HEK293 (cell line): ENCODE data around the gene TNFSF11.

Experiments
- BCL11A ChIP-seq: fragments of 450-650 bp; formaldehyde crosslinking; IDR thresholded peaks from 2 replicates; pipeline ENCODE4 v1.5.1; 2016; ENCODE audit warnings: low read depth, missing biosample characterization, missing genetic modification characterization
- CTCF ChIP-seq: fragments of 450-650 bp; formaldehyde crosslinking; IDR thresholded peaks from 2 replicates; pipeline ENCODE4 v1.5.1; 2016; ENCODE audit warnings: missing biosample characterization, missing genetic modification characterization
- HOXA7 ChIP-seq: sonication (generic); formaldehyde crosslinking; IDR thresholded peaks from 2 replicates; pipeline ENCODE4 v1.8.1; 2022; ENCODE audit warnings: missing genetic modification reagents, borderline replicate concordance
- KLF8 ChIP-seq: fragments of 450-650 bp; formaldehyde crosslinking; IDR thresholded peaks from 2 replicates; pipeline ENCODE4 v1.5.1; 2016; ENCODE audit warnings: missing biosample characterization, missing genetic modification characterization
- MYNN ChIP-seq: fragments of 450-650 bp; formaldehyde crosslinking; IDR thresholded peaks from 2 replicates; pipeline ENCODE4 v1.5.1; 2016; ENCODE audit warnings: missing biosample characterization, missing genetic modification characterization, borderline replicate concordance
- ZEB2 ChIP-seq: fragments of 450-650 bp; formaldehyde crosslinking; IDR thresholded peaks from 2 replicates; pipeline ENCODE4 v1.5.1; 2016; ENCODE audit warnings: missing biosample characterization, missing genetic modification characterization
- ZNF214 ChIP-seq: fragments of 450-650 bp; formaldehyde crosslinking; IDR thresholded peaks from 2 replicates; pipeline ENCODE4 v1.5.1; 2017; ENCODE audit warnings: missing biosample characterization, mild to moderate bottlenecking, missing genetic modification characterization, borderline replicate concordance
- ZNF311 ChIP-seq: fragments of 450-650 bp; formaldehyde crosslinking; IDR thresholded peaks from 2 replicates; pipeline ENCODE4 v1.5.1; 2017; ENCODE audit warnings: missing biosample characterization, missing genetic modification characterization, borderline replicate concordance
- ZNF416 ChIP-seq: fragments of 450-650 bp; formaldehyde crosslinking; IDR thresholded peaks from 2 replicates; pipeline ENCODE4 v1.5.1; 2016; ENCODE audit warnings: missing biosample characterization, missing genetic modification characterization
- ZNF501 ChIP-seq: fragments of 450-650 bp; formaldehyde crosslinking; IDR thresholded peaks from 2 replicates; pipeline ENCODE4 v1.5.1; 2016; ENCODE audit warnings: missing biosample characterization, missing genetic modification characterization
- ZNF660 ChIP-seq: fragments of 450-650 bp; IDR thresholded peaks from 2 replicates; pipeline ENCODE4 v1.5.1; 2018; ENCODE audit warnings: missing biosample characterization, mild to moderate bottlenecking, missing genetic modification characterization
- ZNF747 ChIP-seq: fragments of 450-650 bp; formaldehyde crosslinking; IDR thresholded peaks from 2 replicates; pipeline ENCODE4 v1.5.1; 2016; ENCODE audit warnings: missing biosample characterization, missing genetic modification characterization

DNA sequence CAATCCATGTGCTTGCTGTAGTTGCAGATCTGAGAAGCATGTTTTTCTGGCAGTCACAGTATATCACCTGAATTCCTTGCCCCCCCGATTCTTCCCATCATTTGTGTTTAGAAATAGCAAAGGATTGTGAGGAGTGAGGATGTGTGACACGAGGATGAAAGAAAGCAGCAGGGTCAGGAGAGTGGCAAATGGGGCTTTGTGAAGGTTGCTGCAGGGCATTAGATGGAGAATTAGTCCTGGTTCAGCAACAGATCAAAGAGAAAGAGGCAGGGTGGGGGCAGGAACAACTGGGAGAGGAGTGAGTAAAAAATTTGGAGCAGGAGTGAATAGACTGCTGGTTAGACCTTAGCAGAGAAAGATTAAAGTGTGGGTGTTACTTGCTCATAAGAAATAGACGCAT, 47.7 kb upstream of the TNFSF11 start:
- TF ChIP-seq CTCF = no peak
- TF ChIP-seq HOXA7 (CRISPR knock-in tag) = no peak
- no peak for TF ChIP-seq ZEB2 (tag by site-specific recombination)
- TF ChIP-seq ZNF214 (tag by site-specific recombination) = no peak
- no peak for TF ChIP-seq ZNF501 (tag by site-specific recombination)
- no peak for TF ChIP-seq BCL11A (tag by site-specific recombination)
- no peak for TF ChIP-seq ZNF416
- TF ChIP-seq KLF8 = no peak
- TF ChIP-seq MYNN (tag by site-specific recombination) = no peak
- TF ChIP-seq ZNF311 (tag by site-specific recombination) = no peak
- TF ChIP-seq ZNF660 = no peak
- no peak for TF ChIP-seq ZNF747 (tag by site-specific recombination)
